Trophoblast cell (in vitro differentiated cells and primary cell): ENCODE results near the gene EXOSC2.

Source experiments
- DNase-seq, 2 donors: peaks; one replicate each; pipeline ENCODE4 v3.0.0-alpha.2; 2016
- H2AFZ ChIP-seq: 2 replicates; pipeline ENCODE4 v1.6.1; 2013; ENCODE audit warnings: low read length, moderate library complexity, mild to moderate bottlenecking; ENCODE audit not compliant: insufficient read depth, poor library complexity
- H2AK5ac ChIP-seq: 2 replicates; pipeline ENCODE4 v1.6.1; 2013; ENCODE audit warnings: mild to moderate bottlenecking, low read length
- H2BK120ac ChIP-seq: 2 replicates; pipeline ENCODE4 v1.6.1; 2013; ENCODE audit warnings: low read length, mild to moderate bottlenecking, moderate library complexity; ENCODE audit not compliant: insufficient read depth, poor library complexity
- H2BK12ac ChIP-seq: 2 replicates; pipeline ENCODE4 v1.6.1; 2013; ENCODE audit warnings: mild to moderate bottlenecking, low read length, moderate library complexity
- H2BK5ac ChIP-seq: 2 replicates; pipeline ENCODE4 v1.6.1; 2013; ENCODE audit warnings: low read length, low read depth, moderate library complexity, mild to moderate bottlenecking; ENCODE audit not compliant: poor library complexity
- H3K14ac ChIP-seq: 2 replicates; pipeline ENCODE4 v1.6.1; 2013; ENCODE audit warnings: mild to moderate bottlenecking, low read length
- H3K18ac ChIP-seq: 2 replicates; pipeline ENCODE4 v1.6.1; 2013; ENCODE audit warnings: mild to moderate bottlenecking, low read length
- H3K23ac ChIP-seq: 2 replicates; pipeline ENCODE4 v1.6.1; 2013; ENCODE audit warnings: low read length
- H3K27ac ChIP-seq: 2 replicates; pipeline ENCODE4 v1.5.1; 2013; ENCODE audit warnings: low read depth, mild to moderate bottlenecking, inconsistent platforms, low read length, moderate library complexity
- H3K27me3 ChIP-seq: 2 replicates; pipeline ENCODE4 v1.6.1; 2013; ENCODE audit warnings: inconsistent platforms, mild to moderate bottlenecking, low read length, moderate library complexity; ENCODE audit not compliant: insufficient read depth
- H3K36me3 ChIP-seq, 2 experiments: 1 replicate in 1 of 2; 2 replicates in 1 of 2; pipeline ENCODE4 v1.6.1; 2013; ENCODE audit warnings: low read length in 2 of 2, mild to moderate bottlenecking in 2 of 2, moderate library complexity in 1 of 2; ENCODE audit not compliant: insufficient read depth in 2 of 2, control insufficient read depth in 1 of 2
- H3K4ac ChIP-seq: 2 replicates; pipeline ENCODE4 v1.6.1; 2013; ENCODE audit warnings: low read depth, mild to moderate bottlenecking, low read length, moderate library complexity
- H3K4me1 ChIP-seq, 2 experiments: 1 replicate in 1 of 2; 2 replicates in 1 of 2; pipeline ENCODE4 v1.6.1; 2013; ENCODE audit warnings: low read length in 2 of 2, mild to moderate bottlenecking in 2 of 2, moderate library complexity in 1 of 2; ENCODE audit not compliant: insufficient read depth in 2 of 2, control insufficient read depth in 1 of 2
- H3K4me2 ChIP-seq: 2 replicates; pipeline ENCODE4 v1.6.1; 2013; ENCODE audit warnings: inconsistent platforms, mild to moderate bottlenecking, low read length, moderate library complexity
- H3K4me3 ChIP-seq: 2 replicates; pipeline ENCODE4 v1.5.1; 2013; ENCODE audit warnings: mild to moderate bottlenecking, low read depth, low read length, inconsistent platforms
- H3K79me1 ChIP-seq: one replicate; pipeline ENCODE4 v1.6.1; 2013; ENCODE audit warnings: low read length
- H3K79me2 ChIP-seq: 2 replicates; pipeline ENCODE4 v1.6.1; 2013; ENCODE audit warnings: low read length, mild to moderate bottlenecking; ENCODE audit not compliant: control insufficient read depth, insufficient read depth, poor library complexity
- H3K9ac ChIP-seq: 2 replicates; pipeline ENCODE4 v1.6.1; 2013; ENCODE audit warnings: mild to moderate bottlenecking, low read length
- H3K9me3 ChIP-seq: 2 replicates; pipeline ENCODE4 v1.6.1; 2013; ENCODE audit warnings: low read depth, mild to moderate bottlenecking, control low read depth, inconsistent platforms, low read length; ENCODE audit not compliant: insufficient read depth
- H4K12ac ChIP-seq: 2 replicates; pipeline ENCODE4 v1.6.1; 2013; ENCODE audit warnings: low read depth, mild to moderate bottlenecking, low read length, moderate library complexity
- H4K8ac ChIP-seq: 2 replicates; pipeline ENCODE4 v1.6.1; 2013; ENCODE audit warnings: low read depth, mild to moderate bottlenecking, low read length, moderate library complexity
- H4K91ac ChIP-seq: one replicate; pipeline ENCODE4 v1.6.1; 2013; ENCODE audit warnings: low read depth, mild to moderate bottlenecking, low read length, moderate library complexity
- WGBS: extraction: QIAGEN DNeasy Blood & Tissue Kit; methylation state at CpG from one replicate; pipeline ENCODE4 v1.1.7; 2013; ENCODE audit warnings: missing lambda C conversion rate; ENCODE audit not compliant: insufficient read length, insufficient coverage; ENCODE audit errors: extremely low coverage; 5-methylcytosine and 5-hydroxymethylcytosine counted together

The EXOSC2 gene

DNA sequence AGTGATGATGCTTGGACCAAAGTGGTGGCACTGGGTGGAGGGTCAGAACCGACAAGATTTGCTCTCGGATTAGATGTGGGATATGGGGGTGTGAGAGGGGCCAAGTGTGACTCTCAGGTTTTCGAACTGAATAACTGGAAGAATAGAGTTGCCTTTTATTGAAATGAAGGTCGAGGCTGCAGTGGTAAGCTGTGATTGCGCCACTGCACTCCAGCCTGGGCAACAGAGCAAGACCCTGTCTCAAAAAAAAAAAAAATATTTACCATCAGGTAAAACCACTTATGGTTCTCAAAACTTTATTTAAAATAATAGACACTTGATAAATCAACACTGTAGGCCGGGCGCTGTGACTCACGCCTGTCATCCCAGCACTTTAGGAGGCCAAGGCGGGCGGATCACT, 27.2 kb downstream of the EXOSC2 start:
- no peak overlapping the region for H2AK5ac ChIP-seq
- no peak overlapping the region for H3K27ac ChIP-seq
- no peak overlapping the region for H3K18ac ChIP-seq
- H4K12ac ChIP-seq: no peak overlapping the region
- no peak overlapping the region for H3K4me3 ChIP-seq
- H2BK5ac ChIP-seq: no peak overlapping the region
- no peak overlapping the region for H4K91ac ChIP-seq
- no peak overlapping the region for H2BK120ac ChIP-seq
- H3K79me1 ChIP-seq: no peaks in the 10 kb centered on the region
- no peaks in the 10 kb centered on the region for H3K79me2 ChIP-seq
- no peak overlapping the region for H3K23ac ChIP-seq
- no peak overlapping the region for H4K8ac ChIP-seq
- no peak overlapping the region for H3K4me2 ChIP-seq
- H3K36me3 ChIP-seq: peaks cover 1 to 2% of the 10 kb centered on the region in 2 experiments
- no peak for DNase-seq
- no peaks in the 10 kb centered on the region for H3K27me3 ChIP-seq
- WGBS: no CpG with 5 or more reads among the region's 10 CpGs
- H3K4ac ChIP-seq: no peak overlapping the region
- H3K9ac ChIP-seq: no peak overlapping the region
- no peak overlapping the region for H2BK12ac ChIP-seq
- H2AFZ ChIP-seq: no peak overlapping the region
- no peak overlapping the region for H3K14ac ChIP-seq
- no peaks in the 10 kb centered on the region for H3K9me3 ChIP-seq
- no peaks in the 10 kb centered on the region for H3K4me1 ChIP-seq

DNA sequence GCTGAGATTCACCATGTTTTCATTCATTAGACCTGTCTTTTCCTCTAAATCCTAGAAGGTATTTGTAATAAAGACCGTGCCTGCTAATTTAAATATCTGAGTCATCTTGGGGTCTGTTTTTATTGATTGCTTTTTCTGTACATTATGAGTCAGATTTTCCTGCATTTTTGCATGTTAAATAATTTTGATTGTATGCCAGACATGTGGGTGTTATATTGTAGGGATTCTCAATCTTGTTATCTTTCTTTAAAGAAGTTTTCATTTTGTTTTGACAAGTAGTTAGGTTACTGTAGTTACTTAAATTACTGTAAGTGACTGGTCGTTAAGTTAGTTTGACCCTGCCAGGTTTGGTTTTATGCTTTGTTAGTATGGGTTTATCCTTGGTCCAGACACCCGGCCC, 35.1 kb downstream of the EXOSC2 start:
- H3K79me1 ChIP-seq: no peaks in the 10 kb centered on the region
- H3K27me3 ChIP-seq: no peaks in the 10 kb centered on the region
- no peak overlapping the region for H3K14ac ChIP-seq
- H3K9ac ChIP-seq: no peak overlapping the region
- H3K79me2 ChIP-seq: no peaks in the 10 kb centered on the region
- no peak overlapping the region for H2BK120ac ChIP-seq
- no peak overlapping the region for H2AK5ac ChIP-seq
- H2BK12ac ChIP-seq: no peak overlapping the region
- no peak overlapping the region for H4K12ac ChIP-seq
- H3K27ac ChIP-seq: no peak overlapping the region
- H3K4me2 ChIP-seq: no peak overlapping the region
- H4K91ac ChIP-seq: no peak overlapping the region
- H3K4me1 ChIP-seq: peaks cover 0 to 3% of the 10 kb centered on the region in 2 experiments
- no peaks in the 10 kb centered on the region for H3K36me3 ChIP-seq
- no peaks in the 10 kb centered on the region for H3K9me3 ChIP-seq
- no peak for DNase-seq
- no peak overlapping the region for H2BK5ac ChIP-seq
- H4K8ac ChIP-seq: no peak overlapping the region
- no peak overlapping the region for H3K4ac ChIP-seq
- H3K23ac ChIP-seq: no peak overlapping the region
- H3K18ac ChIP-seq: no peak overlapping the region
- no peak overlapping the region for H3K4me3 ChIP-seq
- no CpG with 5 or more reads among the region's 3 CpGs for WGBS
- no peak overlapping the region for H2AFZ ChIP-seq

DNA sequence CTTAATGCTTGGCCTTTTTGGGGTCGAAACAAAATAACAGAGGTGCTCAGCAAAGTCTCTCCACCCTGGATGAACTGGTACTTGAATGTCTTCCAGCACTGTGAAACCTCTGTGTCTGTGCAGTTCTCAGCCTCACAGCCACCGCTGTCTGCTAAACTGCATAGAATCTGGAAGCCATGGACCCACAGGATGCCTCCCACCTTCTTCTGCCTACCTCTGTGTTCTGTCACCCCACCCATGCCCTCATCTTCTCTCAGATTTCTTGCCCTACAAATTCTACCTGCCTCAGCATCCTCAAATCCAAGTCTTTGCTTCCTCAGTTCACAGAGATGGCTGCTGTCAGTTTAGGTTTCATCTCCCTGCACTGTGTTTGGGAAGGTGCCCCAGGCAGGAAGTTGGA, 35.6 kb downstream of the EXOSC2 start:
- Histone ChIP-seq H4K12ac (no peak overlapping the region), H4K91ac (no peak overlapping the region), H3K4me1 (peaks cover 0 to 3% of the 10 kb centered on the region in 2 experiments), H3K4ac (no peak overlapping the region), H4K8ac (no peak overlapping the region), H3K79me2 (no peaks in the 10 kb centered on the region), H3K4me2 (no peak overlapping the region), H3K23ac (no peak overlapping the region), H3K36me3 (no peaks in the 10 kb centered on the region), H3K4me3 (no peak overlapping the region), H3K79me1 (no peaks in the 10 kb centered on the region), H2BK120ac (no peak overlapping the region), H2BK12ac (no peak overlapping the region), H3K9ac (no peak overlapping the region), H3K27me3 (no peaks in the 10 kb centered on the region), H3K9me3 (no peaks in the 10 kb centered on the region), H2BK5ac (no peak overlapping the region), H3K14ac (no peak overlapping the region), H3K18ac (no peak overlapping the region), H2AFZ (no peak overlapping the region), H3K27ac (no peak overlapping the region), H2AK5ac (no peak overlapping the region)
- no CpG with 5 or more reads among the region's 2 CpGs for WGBS
- DNase-seq: no peak

DNA sequence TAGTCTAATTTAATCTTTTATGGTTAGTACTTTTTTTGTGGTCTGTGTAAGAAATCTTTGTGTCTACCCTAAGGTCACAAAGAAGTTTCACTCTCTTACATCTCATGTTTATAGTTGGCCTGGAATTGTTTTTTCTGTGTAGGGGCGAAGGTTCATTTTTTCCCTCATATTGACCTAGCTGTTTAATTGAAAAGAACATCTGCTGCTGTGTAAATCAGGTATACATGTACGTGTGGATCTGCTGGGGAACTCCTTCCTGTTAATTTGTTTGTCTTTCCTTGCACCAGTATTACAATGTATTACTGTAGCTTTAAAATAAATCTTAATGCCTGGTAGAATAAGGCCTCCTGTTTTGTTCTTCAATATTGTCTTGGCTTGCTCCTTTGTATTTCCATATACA, 37.8 kb downstream of the EXOSC2 start:
- Histone ChIP-seq H4K12ac (no peak overlapping the region), H3K27me3 (no peaks in the 10 kb centered on the region), H2BK5ac (no peak overlapping the region), H4K91ac (no peak overlapping the region), H3K23ac (no peak overlapping the region), H3K36me3 (no peaks in the 10 kb centered on the region), H3K4ac (no peak overlapping the region), H3K9ac (no peak overlapping the region), H2BK12ac (no peak overlapping the region), H3K9me3 (no peaks in the 10 kb centered on the region), H3K79me2 (no peaks in the 10 kb centered on the region), H3K4me2 (no peak overlapping the region), H3K27ac (no peak overlapping the region), H3K14ac (no peak overlapping the region), H2AK5ac (no peak overlapping the region), H4K8ac (no peak overlapping the region), H3K18ac (no peak overlapping the region), H3K4me3 (no peak overlapping the region), H2AFZ (no peak overlapping the region), H3K79me1 (no peaks in the 10 kb centered on the region), H2BK120ac (no peak overlapping the region), H3K4me1 (peaks cover 0 to 3% of the 10 kb centered on the region in 2 experiments)
- no peak for DNase-seq
- WGBS: no CpG with 5 or more reads among the region's 2 CpGs
